ENCODE results near the gene THTPA. TPM values are rescaled to one million over a fixed set of nuclear protein-coding genes. Genes with fewer than 3 reads are reported as not detected.

Gene THTPA
- total RNA-seq, 1 donor from 2014 or later, result 9.1 TPM

Other genes starting within 250 kb of the THTPA start
- 9.4 and 14.9 TPM in 2 replicates for gene BCL2L2, start 249.4 kb upstream of the THTPA start, total RNA-seq
- gene PABPN1, start 234.8 kb upstream of the THTPA start, total RNA-seq, result 46.2 and 52.8 TPM in 2 replicates
- gene SLC22A17, start 203.4 kb upstream of the THTPA start, total RNA-seq, result 0.22 and 0.60 TPM in 2 replicates
- gene EFS, start 191.1 kb upstream of the THTPA start, total RNA-seq, result not detected in 2 replicates
- gene IL25, start 183.5 kb upstream of the THTPA start, total RNA-seq, result not detected in 2 replicates
- gene CMTM5, start 179.2 kb upstream of the THTPA start, total RNA-seq, result not detected in 2 replicates
- not detected in 2 replicates for gene MYH6, start 148.0 kb upstream of the THTPA start, total RNA-seq
- not detected in 2 replicates for gene MYH7, start 120.6 kb upstream of the THTPA start, total RNA-seq
- 28.1 and 46.8 TPM in 2 replicates for gene NGDN, start 86.6 kb upstream of the THTPA start, total RNA-seq
- under 0.01 and 0.22 TPM in 2 replicates for gene ZFHX2, start 4.5 kb upstream of the THTPA start, total RNA-seq
- gene AP1G2, start 11.5 kb downstream of the THTPA start, total RNA-seq, result 18.5 and 23.8 TPM in 2 replicates
- gene JPH4, start 22.5 kb downstream of the THTPA start, total RNA-seq, result not detected in 2 replicates
- 0.20 and 0.87 TPM in 2 replicates for gene DHRS2, start 80.1 kb downstream of the THTPA start, total RNA-seq